Mesendoderm (in vitro differentiated cells): ENCODE data around the gene PHETA1.
A peak's percentile ranks its signal among the peaks of the same experiment; 100 is the strongest.

Source experiments
- DNase-seq: peaks from one replicate; pipeline ENCODE4 v3.0.0; 2013
- H2AK5ac ChIP-seq: 2 replicates; pipeline ENCODE4 v1.6.1; 2013; ENCODE audit warnings: low read length, inconsistent platforms
- H2BK120ac ChIP-seq: 2 replicates; pipeline ENCODE4 v1.6.1; 2013; ENCODE audit warnings: low read depth, mild to moderate bottlenecking, low read length, moderate library complexity, mixed read lengths
- H2BK15ac ChIP-seq: replicated peaks from 2 replicates; pipeline ENCODE4 v1.6.1; 2013; ENCODE audit warnings: low read depth, mild to moderate bottlenecking, moderate library complexity
- H2BK5ac ChIP-seq: 2 replicates; pipeline ENCODE4 v1.6.1; 2013; ENCODE audit warnings: low read length, inconsistent platforms
- H3K18ac ChIP-seq: 2 replicates; pipeline ENCODE4 v1.6.1; 2013; ENCODE audit warnings: mild to moderate bottlenecking, low read length, mixed read lengths
- H3K23ac ChIP-seq: one replicate; pipeline ENCODE4 v1.6.1; 2013; ENCODE audit warnings: low read length
- H3K27ac ChIP-seq: 2 replicates; pipeline ENCODE4 v1.5.1; 2013; ENCODE audit warnings: low read depth, mild to moderate bottlenecking, inconsistent platforms, low read length, moderate library complexity
- H3K27me3 ChIP-seq: 2 replicates; pipeline ENCODE4 v1.6.1; 2013; ENCODE audit warnings: low read length, control low read depth, mild to moderate bottlenecking, inconsistent platforms; ENCODE audit not compliant: insufficient read depth, poor library complexity
- H3K36me3 ChIP-seq: 2 replicates; pipeline ENCODE4 v1.6.1; 2013; ENCODE audit warnings: low read length, inconsistent platforms; ENCODE audit not compliant: control insufficient read depth, insufficient read depth
- H3K4ac ChIP-seq: one replicate; pipeline ENCODE4 v1.6.1; 2013; ENCODE audit warnings: low read depth, mild to moderate bottlenecking, low read length, moderate library complexity
- H3K4me1 ChIP-seq: 2 replicates; pipeline ENCODE4 v1.6.1; 2013; ENCODE audit warnings: low read depth, low read length, inconsistent platforms; ENCODE audit not compliant: control insufficient read depth
- H3K4me2 ChIP-seq: 2 replicates; pipeline ENCODE4 v1.6.1; 2013; ENCODE audit warnings: low read length
- H3K4me3 ChIP-seq: 2 replicates; pipeline ENCODE4 v1.5.1; 2013; ENCODE audit warnings: mild to moderate bottlenecking, low read length
- H3K56ac ChIP-seq: one replicate; pipeline ENCODE4 v1.6.1; 2013; ENCODE audit warnings: low read length
- H3K79me1 ChIP-seq: 2 replicates; pipeline ENCODE4 v1.6.1; 2013; ENCODE audit warnings: low read length, inconsistent platforms
- H3K79me2 ChIP-seq: 2 replicates; pipeline ENCODE4 v1.6.1; 2013; ENCODE audit warnings: mild to moderate bottlenecking, low read length; ENCODE audit not compliant: control insufficient read depth, insufficient read depth
- H3K9ac ChIP-seq: 2 replicates; pipeline ENCODE4 v1.6.1; 2013; ENCODE audit warnings: low read length, inconsistent platforms
- H4K5ac ChIP-seq: one replicate; pipeline ENCODE4 v1.6.1; 2013; ENCODE audit warnings: low read length
- H4K8ac ChIP-seq: one replicate; pipeline ENCODE4 v1.6.1; 2013; ENCODE audit warnings: low read depth, mild to moderate bottlenecking, control low read depth, low read length, moderate library complexity
- WGBS: extraction: QIAGEN DNeasy Blood & Tissue Kit; methylation state at CpG from one replicate; pipeline ENCODE4 v1.1.7; 2013; ENCODE audit warnings: low lambda C conversion rate, missing lambda C conversion rate; ENCODE audit not compliant: insufficient coverage; ENCODE audit errors: extremely low coverage; 5-methylcytosine and 5-hydroxymethylcytosine counted together

PHETA1 gene

DNA sequence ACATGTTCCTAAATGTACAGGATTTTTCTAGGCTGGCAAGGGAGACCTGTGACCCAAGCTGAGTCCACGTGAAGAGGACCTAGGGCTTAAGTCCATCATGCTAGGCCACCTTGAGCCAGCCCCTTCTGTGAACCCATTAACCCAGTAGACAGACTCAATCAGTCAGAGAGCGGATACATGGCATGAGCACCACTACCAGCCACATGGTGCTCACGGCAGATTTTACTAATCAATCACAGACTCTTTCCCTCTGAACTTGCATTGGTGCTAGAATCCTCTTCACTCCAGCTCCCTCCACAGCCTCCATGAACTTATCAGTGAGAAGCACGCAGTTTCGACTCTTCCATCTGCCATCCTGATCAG, 9.0 kb downstream of the PHETA1 start:
- no peaks in the 10 kb centered on the region for H3K4me1 ChIP-seq
- H2AK5ac ChIP-seq = no peak overlapping the region
- no peak overlapping the region for H3K23ac ChIP-seq
- no peaks in the 10 kb centered on the region for H3K27me3 ChIP-seq
- no CpG with 5 or more reads among the region's 5 CpGs for WGBS
- no peak overlapping the region for H3K4ac ChIP-seq
- H3K4me3 ChIP-seq = no peak overlapping the region
- no peak overlapping the region for H3K18ac ChIP-seq
- H4K8ac ChIP-seq = no peak overlapping the region
- H3K36me3 ChIP-seq = no peaks in the 10 kb centered on the region
- H4K5ac ChIP-seq = no peak overlapping the region
- H2BK15ac ChIP-seq = no peak overlapping the region
- no peaks in the 10 kb centered on the region for H3K79me1 ChIP-seq
- no peak overlapping the region for H2BK5ac ChIP-seq
- H3K27ac ChIP-seq = no peak overlapping the region
- no peak overlapping the region for H3K9ac ChIP-seq
- no peak overlapping the region for H3K4me2 ChIP-seq
- H2BK120ac ChIP-seq = no peak overlapping the region
- no peaks in the 10 kb centered on the region for H3K79me2 ChIP-seq
- no peak for DNase-seq
- H3K56ac ChIP-seq = no peak overlapping the region

DNA sequence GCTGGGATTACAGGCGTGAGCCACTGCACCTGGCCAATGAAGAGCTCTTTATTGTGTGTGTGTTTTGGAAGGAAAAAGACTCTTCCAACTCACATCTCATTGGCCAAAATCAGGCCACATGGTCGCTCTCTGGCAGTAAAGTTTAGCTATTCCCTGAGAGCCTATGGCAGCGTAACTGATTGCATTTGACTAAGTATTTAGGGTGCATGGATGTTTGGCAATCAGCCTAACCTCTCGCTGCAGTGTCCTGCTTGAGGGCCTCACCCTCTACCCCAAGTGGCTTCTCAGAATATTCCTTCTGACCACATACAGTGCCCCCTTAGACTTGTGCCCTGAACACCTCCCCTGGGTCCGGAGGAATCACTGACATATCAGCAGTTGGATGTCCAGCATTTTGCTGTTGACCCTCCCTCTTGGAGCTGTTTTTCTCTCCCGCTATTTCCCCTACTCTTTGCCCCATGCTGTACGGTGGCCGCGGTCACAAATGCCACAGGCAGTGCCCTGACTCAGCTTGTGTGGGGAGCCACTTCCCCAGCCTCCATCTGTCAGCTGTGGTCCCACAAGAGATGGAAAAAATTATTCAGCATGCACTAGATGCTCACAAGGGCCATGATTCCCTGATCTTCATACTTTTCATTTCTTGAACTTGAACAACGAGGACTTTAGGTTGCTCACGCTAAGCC, 9.5 kb downstream of the PHETA1 start:
- Histone ChIP-seq H3K4me3 (no peak overlapping the region), H2BK15ac (no peak overlapping the region), H3K79me2 (no peaks in the 10 kb centered on the region), H3K4me2 (no peak overlapping the region), H3K4ac (no peak overlapping the region), H3K36me3 (no peaks in the 10 kb centered on the region), H3K27me3 (no peaks in the 10 kb centered on the region), H3K18ac (no peak overlapping the region), H3K79me1 (no peaks in the 10 kb centered on the region), H3K27ac (no peak overlapping the region), H2AK5ac (no peak overlapping the region), H4K8ac (no peak overlapping the region), H3K23ac (no peak overlapping the region), H3K4me1 (no peaks in the 10 kb centered on the region), H3K9ac (no peak overlapping the region), H4K5ac (no peak overlapping the region), H2BK120ac (no peak overlapping the region), H3K56ac (no peak overlapping the region), H2BK5ac (no peak overlapping the region)
- no peak for DNase-seq
- WGBS = no CpG with 5 or more reads among the region's 11 CpGs

DNA sequence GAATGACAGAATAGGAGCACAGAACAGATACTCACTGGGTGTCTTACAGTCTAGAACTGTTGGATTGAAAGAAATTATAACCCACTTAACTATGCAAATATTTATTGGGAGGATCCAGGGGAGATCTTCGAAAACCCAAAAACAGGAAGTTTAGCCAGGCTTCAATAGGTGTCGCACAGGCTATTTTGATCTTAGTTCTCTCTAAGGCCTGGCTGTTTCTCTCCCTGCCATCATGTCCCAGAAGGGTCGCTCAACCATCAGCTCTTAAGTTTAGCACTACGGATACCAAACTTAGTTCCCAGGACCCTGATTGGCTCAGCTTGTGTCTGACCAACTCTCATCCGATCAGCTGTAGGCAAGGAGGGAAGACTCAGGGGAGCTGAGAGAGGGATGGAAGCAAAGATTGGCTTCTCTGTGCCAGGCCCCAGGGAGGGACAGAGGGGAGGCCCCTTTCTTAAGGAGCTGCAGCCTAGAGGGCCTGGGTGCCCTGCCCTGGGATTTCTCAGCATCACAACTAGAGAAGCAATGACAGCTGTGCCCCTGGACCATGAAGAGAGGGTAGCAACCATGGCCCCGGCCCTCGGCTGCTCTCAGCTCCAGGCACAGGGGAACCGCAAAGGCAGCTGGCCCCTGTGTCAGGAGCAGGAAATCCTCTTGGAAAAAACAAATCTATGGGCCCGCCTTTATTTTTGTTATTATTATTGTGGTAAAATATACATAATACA, 13.5 kb downstream of the PHETA1 start:
- H3K36me3 ChIP-seq = no peaks in the 10 kb centered on the region
- H2BK120ac ChIP-seq = no peak overlapping the region
- DNase-seq = no peak
- no peak overlapping the region for H3K4me2 ChIP-seq
- WGBS = no CpG with 5 or more reads among the region's 9 CpGs
- H3K56ac ChIP-seq = peak overlapping the region; percentile 34
- H3K79me2 ChIP-seq = no peaks in the 10 kb centered on the region
- H3K27me3 ChIP-seq = no peaks in the 10 kb centered on the region
- H3K18ac ChIP-seq = no peak overlapping the region
- no peak overlapping the region for H2BK15ac ChIP-seq
- H3K27ac ChIP-seq = no peak overlapping the region
- no peak overlapping the region for H3K4me3 ChIP-seq
- H3K79me1 ChIP-seq = no peaks in the 10 kb centered on the region
- H3K4me1 ChIP-seq = no peaks in the 10 kb centered on the region
- no peak overlapping the region for H3K23ac ChIP-seq
- no peak overlapping the region for H2BK5ac ChIP-seq
- H4K8ac ChIP-seq = no peak overlapping the region
- H3K9ac ChIP-seq = no peak overlapping the region
- no peak overlapping the region for H4K5ac ChIP-seq
- H3K4ac ChIP-seq = no peak overlapping the region
- no peak overlapping the region for H2AK5ac ChIP-seq

DNA sequence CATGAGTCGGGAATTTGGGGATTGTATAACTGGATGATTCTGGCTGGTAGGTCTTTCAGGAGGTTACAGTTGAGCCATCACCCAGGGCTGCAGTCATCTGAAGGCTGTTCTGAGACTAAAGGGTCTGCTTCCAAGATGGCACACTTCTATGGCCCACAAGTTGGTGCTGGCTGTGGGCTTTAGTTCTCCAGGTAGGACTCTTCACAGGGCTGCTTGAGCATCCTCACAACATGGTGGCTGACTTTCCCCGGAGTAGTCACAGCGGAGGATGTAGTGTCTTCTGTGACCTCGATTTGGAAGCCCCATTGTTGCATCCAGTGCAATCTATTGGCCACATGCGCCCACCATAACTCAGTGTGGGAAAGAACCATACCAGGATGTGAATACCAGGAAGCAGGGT, 14.4 kb downstream of the PHETA1 start:
- no peak overlapping the region for H2BK120ac ChIP-seq
- H3K4me1 ChIP-seq = no peaks in the 10 kb centered on the region
- no peak overlapping the region for H2AK5ac ChIP-seq
- DNase-seq = no peak
- no peak overlapping the region for H3K23ac ChIP-seq
- no peaks in the 10 kb centered on the region for H3K79me2 ChIP-seq
- H3K56ac ChIP-seq = no peak overlapping the region
- H2BK5ac ChIP-seq = no peak overlapping the region
- H3K9ac ChIP-seq = no peak overlapping the region
- no CpG with 5 or more reads among the region's 5 CpGs for WGBS
- no peak overlapping the region for H4K8ac ChIP-seq
- no peaks in the 10 kb centered on the region for H3K79me1 ChIP-seq
- no peak overlapping the region for H2BK15ac ChIP-seq
- no peak overlapping the region for H3K4ac ChIP-seq
- no peak overlapping the region for H3K18ac ChIP-seq
- no peak overlapping the region for H4K5ac ChIP-seq
- H3K27me3 ChIP-seq = no peaks in the 10 kb centered on the region
- no peaks in the 10 kb centered on the region for H3K36me3 ChIP-seq
- H3K4me2 ChIP-seq = no peak overlapping the region
- H3K27ac ChIP-seq = no peak overlapping the region
- H3K4me3 ChIP-seq = no peak overlapping the region

DNA sequence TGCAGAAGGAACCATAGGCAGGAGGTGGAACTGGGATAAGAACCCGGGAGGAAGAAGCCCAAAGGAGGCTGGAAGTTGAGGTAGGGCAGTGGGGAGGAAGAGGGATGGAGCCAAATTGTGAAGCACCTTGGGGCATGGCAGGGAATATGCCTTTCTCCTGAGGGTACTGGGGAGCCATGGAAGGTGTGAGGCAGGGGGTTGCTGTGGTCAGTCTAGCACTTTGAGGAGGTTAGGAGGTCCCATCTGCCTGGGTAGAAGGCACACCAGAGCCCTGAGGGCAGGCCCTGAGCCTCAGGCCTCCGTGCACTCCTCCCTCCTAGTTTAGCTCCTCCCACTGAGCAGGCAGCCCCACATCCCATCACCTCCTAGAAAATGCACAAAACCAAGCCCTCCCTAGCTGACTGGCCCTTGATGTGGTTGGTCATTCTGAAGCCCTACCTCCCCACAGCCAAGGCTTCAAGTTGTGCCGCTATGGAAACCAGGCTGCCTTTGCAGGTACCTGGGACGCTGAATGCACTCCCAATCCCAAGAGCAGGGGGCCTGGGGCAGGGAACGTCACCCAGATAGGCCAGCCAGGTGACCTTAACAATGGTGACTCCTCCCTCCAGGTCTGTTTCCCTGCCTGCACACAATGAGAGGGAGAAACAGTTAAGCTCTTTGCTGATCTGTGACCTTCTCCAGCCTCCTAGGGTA, 15.1 kb downstream of the PHETA1 start:
- no peak overlapping the region for H3K18ac ChIP-seq
- H3K4me1 ChIP-seq = no peaks in the 10 kb centered on the region
- H2AK5ac ChIP-seq = no peak overlapping the region
- no peak overlapping the region for H3K27ac ChIP-seq
- H2BK15ac ChIP-seq = no peak overlapping the region
- H4K5ac ChIP-seq = no peak overlapping the region
- H3K79me2 ChIP-seq = no peaks in the 10 kb centered on the region
- H2BK120ac ChIP-seq = no peak overlapping the region
- H3K4me3 ChIP-seq = no peak overlapping the region
- H3K4ac ChIP-seq = no peak overlapping the region
- H3K36me3 ChIP-seq = no peaks in the 10 kb centered on the region
- no peak overlapping the region for H3K56ac ChIP-seq
- DNase-seq = peak; percentile 91
- H3K9ac ChIP-seq = no peak overlapping the region
- H3K79me1 ChIP-seq = no peaks in the 10 kb centered on the region
- H3K23ac ChIP-seq = no peak overlapping the region
- H3K4me2 ChIP-seq = no peak overlapping the region
- WGBS = no CpG with 5 or more reads among the region's 5 CpGs
- no peak overlapping the region for H4K8ac ChIP-seq
- no peak overlapping the region for H2BK5ac ChIP-seq
- H3K27me3 ChIP-seq = no peaks in the 10 kb centered on the region
